Stimulated activated CD8-positive, alpha-beta memory T cell treated with anti-CD3 and anti-CD28 coated beads, Interleukin-2, amount 100 ng/mL, for 48 hours (primary cell): ENCODE data around the gene AVL9.
"Not testable (repeated sequence)": the region's sequence is repeated elsewhere in the genome, so short reads cannot be mapped to it uniquely, and the experiment has no call there.

Experiments used
- DNase-seq, 2 donors: peaks; one replicate each; pipeline ENCODE4 v3.0.0-alpha.2; 2020; ENCODE audit warnings: low read depth in 2 of 2

Gene AVL9

GRCh38 chr7:32496052-32496813 is 944 bp downstream of the AVL9 start:
- no peak for DNase-seq

GRCh38 chr7:32499755-32500154 is 4.5 kb downstream of the AVL9 start:
- not testable (repeated sequence) for DNase-seq

- not testable (repeated sequence) for DNase-seq
These were observed 4.9 kb downstream of the AVL9 start for GRCh38 chr7:32500216-32500615.

GRCh38 chr7:32500922-32501341 is 5.6 kb downstream of the AVL9 start:
- DNase-seq = no peak

GRCh38 chr7:32501522-32501921 is 6.2 kb downstream of the AVL9 start:
- DNase-seq = no peak

GRCh38 chr7:32502728-32503127 is 7.4 kb downstream of the AVL9 start:
- no peak for DNase-seq

GRCh38 chr7:32506266-32507054 is 11.2 kb downstream of the AVL9 start:
- DNase-seq = no peak

- DNase-seq = no peak
These were observed 12.1 kb downstream of the AVL9 start for GRCh38 chr7:32507414-32507813.

- no peak for DNase-seq
These were observed 16.5 kb downstream of the AVL9 start for GRCh38 chr7:32511791-32512190.

GRCh38 chr7:32513210-32513609 is 17.9 kb downstream of the AVL9 start:
- no peak for DNase-seq

GRCh38 chr7:32515890-32516550 is 20.7 kb downstream of the AVL9 start:
- DNase-seq = no peak

- no peak for DNase-seq
These were observed 21.3 kb downstream of the AVL9 start for GRCh38 chr7:32516551-32517100.

- no peak for DNase-seq
These were observed 23.3 kb downstream of the AVL9 start for GRCh38 chr7:32518534-32519140.

GRCh38 chr7:32519763-32520162 is 24.5 kb downstream of the AVL9 start:
- DNase-seq = no peak

GRCh38 chr7:32522746-32523530 is 27.6 kb downstream of the AVL9 start:
- DNase-seq = no peak

GRCh38 chr7:32524631-32525030 is 29.3 kb downstream of the AVL9 start:
- DNase-seq = no peak

GRCh38 chr7:32525839-32526238 is 30.6 kb downstream of the AVL9 start:
- DNase-seq = no peak

GRCh38 chr7:32531402-32531801 is 36.1 kb downstream of the AVL9 start:
- no peak for DNase-seq

- DNase-seq = no peak
These were observed 36.8 kb downstream of the AVL9 start for GRCh38 chr7:32532086-32532485.

- DNase-seq = no peak
These were observed 37.4 kb downstream of the AVL9 start for GRCh38 chr7:32532716-32533115.
